Type B pancreatic cell (in vitro differentiated cells): Measurements from ENCODE around the gene HSD17B12. TPM values are rescaled to one million over a fixed set of nuclear protein-coding genes. Genes with fewer than 3 reads are reported as not detected.

Experiments used
- DNase-seq: peaks from one replicate; pipeline ENCODE4 v3.0.0; 2021; ENCODE audit warnings: mixed read lengths; ENCODE audit not compliant: unreplicated experiment; ENCODE audit errors: extremely low spot score
- H3K27ac Mint-ChIP-seq: 2 replicates; pipeline ENCODE4 v1.8.0; 2021; ENCODE audit warnings: mild to moderate bottlenecking, mixed read lengths
- H3K27me3 Mint-ChIP-seq: 2 replicates; pipeline ENCODE4 v1.8.0; 2021; ENCODE audit warnings: mixed read lengths
- H3K36me3 Mint-ChIP-seq: 2 replicates; pipeline ENCODE4 v1.8.0; 2021; ENCODE audit warnings: mixed read lengths
- H3K4me1 Mint-ChIP-seq: one replicate; pipeline ENCODE4 v1.8.0; 2021; ENCODE audit warnings: mixed read lengths; ENCODE audit not compliant: unreplicated experiment
- H3K4me3 Mint-ChIP-seq: 2 replicates; pipeline ENCODE4 v1.8.0; 2021; ENCODE audit warnings: mild to moderate bottlenecking, mixed read lengths
- H3K9me3 Mint-ChIP-seq: 2 replicates; pipeline ENCODE4 v1.8.0; 2021; ENCODE audit warnings: mixed read lengths
- CTCF ChIP-seq: fragments of 200-600 bp; sonication (generic); conservative IDR thresholded peaks from 2 replicates; pipeline ENCODE4 v1.5.0; 2021; ENCODE audit warnings: antibody characterized with exemption, mild to moderate bottlenecking
- total RNA-seq: library from RNA; stranded (reverse); gene quantifications from 2 replicates; pipeline ENCODE4 v1.2.1, GENCODE V29; 2021; ENCODE audit warnings: low replicate concordance

HSD17B12 gene
- total RNA-seq, 1 donor from 2014 or later: 99.0 TPM

- no peak overlapping the region for H3K27ac Mint-ChIP-seq
- no peaks in the 10 kb centered on the region for H3K27me3 Mint-ChIP-seq
- no peak overlapping the region for H3K4me3 Mint-ChIP-seq
- H3K36me3 Mint-ChIP-seq: peaks cover 14% of the 10 kb centered on the region
- no peaks in the 10 kb centered on the region for H3K4me1 Mint-ChIP-seq
- no peak for TF ChIP-seq CTCF
- H3K9me3 Mint-ChIP-seq: peaks cover 8% of the 10 kb centered on the region
- no peak for DNase-seq
Measured at GRCh38 chr11:43712676-43713075, 32.1 kb downstream of the HSD17B12 start.

- Mint-ChIP-seq H3K27me3 (no peaks in the 10 kb centered on the region), H3K4me1 (no peaks in the 10 kb centered on the region), H3K27ac (no peak overlapping the region), H3K9me3 (peaks cover 9% of the 10 kb centered on the region), H3K36me3 (peaks cover 29% of the 10 kb centered on the region), H3K4me3 (no peak overlapping the region)
- TF ChIP-seq CTCF: no peak
- no peak for DNase-seq
Measured at GRCh38 chr11:43718373-43718772, 37.8 kb downstream of the HSD17B12 start.

- no peak for TF ChIP-seq CTCF
- Mint-ChIP-seq H3K4me3 (no peak overlapping the region), H3K27ac (no peak overlapping the region), H3K4me1 (no peaks in the 10 kb centered on the region), H3K9me3 (peaks cover 3% of the 10 kb centered on the region), H3K27me3 (no peaks in the 10 kb centered on the region), H3K36me3 (peaks cover 24% of the 10 kb centered on the region)
- DNase-seq: no peak
Measured at GRCh38 chr11:43723617-43724016, 43.1 kb downstream of the HSD17B12 start.

GRCh38 chr11:43732225-43732624, 51.7 kb downstream of the HSD17B12 start:
- Mint-ChIP-seq H3K4me3 (no peak overlapping the region), H3K27ac (no peak overlapping the region), H3K27me3 (no peaks in the 10 kb centered on the region), H3K36me3 (peaks cover 26% of the 10 kb centered on the region), H3K9me3 (peaks cover 5% of the 10 kb centered on the region), H3K4me1 (peaks cover 17% of the 10 kb centered on the region)
- no peak for TF ChIP-seq CTCF
- DNase-seq: no peak

- no peak for DNase-seq
- Mint-ChIP-seq H3K27ac (no peak overlapping the region), H3K36me3 (peaks cover 30% of the 10 kb centered on the region), H3K9me3 (peaks cover 10% of the 10 kb centered on the region), H3K27me3 (no peaks in the 10 kb centered on the region), H3K4me1 (peaks cover 35% of the 10 kb centered on the region), H3K4me3 (no peak overlapping the region)
- no peak for TF ChIP-seq CTCF
Measured at GRCh38 chr11:43734256-43734655, 53.7 kb downstream of the HSD17B12 start.

GRCh38 chr11:43735115-43735514, 54.6 kb downstream of the HSD17B12 start:
- TF ChIP-seq CTCF: no peak
- Mint-ChIP-seq H3K27ac (no peak overlapping the region), H3K4me3 (no peak overlapping the region), H3K4me1 (peaks cover 41% of the 10 kb centered on the region), H3K36me3 (peaks cover 36% of the 10 kb centered on the region), H3K9me3 (peaks cover 10% of the 10 kb centered on the region), H3K27me3 (no peaks in the 10 kb centered on the region)
- no peak for DNase-seq
